ENCODE measurements around the gene SOX6.

The SOX6 gene

GRCh38 chr11:16312233-16312765 is 44.0 kb downstream of the SOX6 start:
- peak in 2 of 3 experiments; percentile 19 to 40 for DNase-seq

DNA sequence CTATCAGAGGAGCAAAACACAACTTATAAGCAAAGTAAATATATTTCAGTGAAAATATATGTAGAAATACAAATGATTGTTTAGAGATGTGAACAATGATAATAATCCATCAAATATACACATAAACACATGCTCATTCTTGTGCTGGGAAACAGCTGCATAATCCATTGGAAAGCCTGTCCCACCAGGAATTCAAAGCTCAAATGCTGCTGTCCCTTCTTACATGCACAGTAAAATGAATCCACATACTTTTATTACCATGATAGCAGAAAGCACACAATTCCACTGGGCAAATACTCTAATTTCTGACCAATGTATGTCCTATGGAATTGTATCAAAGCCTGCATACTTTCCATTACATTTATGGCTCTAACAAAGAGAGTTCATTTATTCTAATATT is 44.5 kb downstream of the SOX6 start:
- DNase-seq: no peak

DNA sequence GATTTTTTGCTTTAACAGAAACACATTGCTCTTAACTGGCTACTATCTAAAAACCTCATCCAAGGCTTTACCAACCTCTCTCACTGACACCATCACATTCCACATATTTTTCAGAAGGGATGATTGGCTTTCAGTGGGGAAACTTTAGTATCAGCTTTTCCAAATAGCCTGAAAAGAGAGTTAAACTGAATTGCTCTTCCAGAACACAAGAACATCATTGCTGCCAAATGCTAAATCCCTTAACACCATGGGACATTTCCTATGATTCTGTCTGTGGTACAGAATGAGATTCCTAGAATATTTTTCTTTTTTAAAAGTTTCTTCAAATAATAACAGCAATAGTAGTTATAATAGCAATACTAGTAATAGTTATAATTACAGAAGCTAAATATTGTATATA is 45.4 kb downstream of the SOX6 start:
- no peak for DNase-seq

DNA sequence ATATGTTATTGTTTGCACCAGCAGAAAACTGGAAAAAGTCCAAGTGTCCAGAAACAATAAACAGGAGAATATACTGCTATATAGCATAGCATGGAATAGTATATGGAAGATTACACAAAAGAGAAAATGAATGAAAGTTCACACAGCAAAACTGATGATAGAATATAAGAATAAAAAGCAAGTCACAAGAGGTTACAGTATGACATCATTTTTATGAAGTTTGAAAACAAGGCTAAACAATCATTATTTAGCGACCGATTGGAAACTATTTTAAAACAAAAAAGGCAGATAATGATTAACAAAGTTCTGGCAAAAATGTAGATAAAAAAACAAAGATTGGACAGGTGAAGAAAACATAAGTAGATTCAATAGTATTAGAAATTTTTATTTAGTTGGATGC is 47.1 kb downstream of the SOX6 start:
- DNase-seq: no peak

- DNase-seq: no peak
Measured at GRCh38 chr11:16301462-16301861, 54.9 kb downstream of the SOX6 start.

GRCh38 chr11:16299884-16300782 is 56.2 kb downstream of the SOX6 start:
- peak; percentile 50 to 88 (median 86) for DNase-seq

DNA sequence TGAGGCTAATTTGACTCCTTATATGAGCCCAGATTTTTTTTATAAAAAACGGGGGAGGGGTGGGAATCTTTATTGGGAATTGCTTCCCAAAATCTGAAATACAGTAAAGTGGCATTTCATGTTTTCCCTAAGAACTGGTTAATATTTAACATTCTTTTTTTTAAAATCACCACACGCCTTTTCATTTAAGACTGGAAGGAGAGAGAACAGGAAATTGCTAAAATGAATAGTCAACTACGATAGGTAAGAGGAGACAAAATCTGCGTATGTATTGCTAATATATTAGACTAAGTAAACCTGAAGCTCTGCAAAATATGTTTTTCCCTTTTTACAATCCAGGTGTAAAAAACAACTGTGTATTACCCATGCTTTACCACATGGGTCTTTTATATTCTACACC is 57.0 kb downstream of the SOX6 start:
- DNase-seq: no peak

- peak; percentile 12 to 69 (median 19) for DNase-seq
Measured at GRCh38 chr11:16297332-16297731, 59.0 kb downstream of the SOX6 start.

DNA sequence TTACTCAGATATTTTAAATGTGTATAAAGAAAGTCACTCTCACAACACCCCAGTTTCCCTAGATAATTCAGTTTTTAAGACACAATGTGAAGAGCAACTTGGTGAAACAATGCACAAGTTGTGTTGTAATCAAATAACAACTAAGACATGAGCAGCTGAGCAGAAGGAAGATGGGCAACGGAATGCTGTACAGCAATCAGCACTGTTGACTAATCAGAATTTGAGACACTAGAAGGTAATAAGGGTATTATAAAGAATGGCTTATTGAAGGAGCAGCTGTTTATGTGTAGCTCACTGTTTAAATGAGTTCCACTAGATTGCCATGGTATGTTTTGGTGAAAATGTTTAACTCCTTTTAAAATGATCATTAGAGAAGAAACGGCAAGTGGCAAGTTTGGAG is 60.1 kb downstream of the SOX6 start:
- DNase-seq: no peak

- peak in 1 of 3 experiments; percentile 24 for DNase-seq
Measured at GRCh38 chr11:16295592-16295991, 60.8 kb downstream of the SOX6 start.

- peak in 1 of 3 experiments; percentile 36 for DNase-seq
Measured at GRCh38 chr11:16293204-16293681, 63.1 kb downstream of the SOX6 start.

DNA sequence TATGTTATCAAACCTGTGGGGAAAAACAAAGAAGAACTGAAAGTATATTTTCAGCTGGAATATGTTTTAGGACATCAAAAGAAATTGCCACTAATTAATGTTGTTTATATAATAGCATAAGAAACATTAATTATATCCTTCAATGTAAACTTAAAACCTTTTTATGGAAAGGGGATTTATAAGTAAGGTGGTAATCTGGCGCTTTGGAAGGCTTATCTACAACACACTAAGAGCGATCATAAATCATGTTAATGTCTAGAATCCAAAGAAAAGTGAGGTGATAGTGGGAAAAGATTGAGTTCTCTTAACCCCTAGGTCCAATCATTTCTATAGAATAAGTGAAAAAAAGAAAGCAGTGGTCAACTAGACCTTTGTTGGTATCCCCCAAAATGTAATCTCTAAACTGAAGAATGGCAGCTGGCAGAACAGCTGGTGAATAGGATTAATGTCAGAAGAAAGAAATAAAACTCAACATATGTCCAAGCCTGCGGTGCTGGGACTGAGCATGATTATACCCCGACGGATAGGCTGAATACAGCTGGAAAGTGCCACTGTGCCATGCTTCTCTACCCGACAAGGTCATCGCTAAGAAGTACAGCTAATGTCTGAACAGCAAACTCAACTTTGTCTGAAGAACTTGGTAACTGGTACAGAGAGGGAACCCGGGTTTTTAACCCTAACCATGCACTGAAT is 64.0 kb downstream of the SOX6 start:
- peak in 1 of 3 experiments; percentile 42 for DNase-seq

DNA sequence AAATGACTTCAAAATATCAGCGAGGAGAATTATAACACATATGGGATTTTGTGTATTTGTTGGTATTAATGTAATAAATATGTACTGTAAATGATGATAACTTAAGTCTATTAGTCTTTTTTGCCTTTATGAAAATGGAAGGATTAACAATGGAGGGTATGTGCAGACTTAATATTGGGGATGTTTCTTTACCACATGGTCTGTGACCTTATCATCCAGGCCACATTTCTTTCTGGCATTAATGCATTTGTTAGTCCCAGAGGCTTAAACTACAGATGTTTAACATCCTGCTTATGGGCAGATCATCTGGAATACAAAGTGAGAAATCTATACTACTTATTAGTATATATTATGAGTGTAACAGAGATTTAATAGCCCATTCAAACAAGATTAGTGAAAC is 64.6 kb downstream of the SOX6 start:
- DNase-seq: peak in 1 of 3 experiments; percentile 46

- DNase-seq: no peak
Measured at GRCh38 chr11:16289541-16289940, 66.8 kb downstream of the SOX6 start.

- DNase-seq: no peak
Measured at GRCh38 chr11:16287630-16288280, 68.6 kb downstream of the SOX6 start.

DNA sequence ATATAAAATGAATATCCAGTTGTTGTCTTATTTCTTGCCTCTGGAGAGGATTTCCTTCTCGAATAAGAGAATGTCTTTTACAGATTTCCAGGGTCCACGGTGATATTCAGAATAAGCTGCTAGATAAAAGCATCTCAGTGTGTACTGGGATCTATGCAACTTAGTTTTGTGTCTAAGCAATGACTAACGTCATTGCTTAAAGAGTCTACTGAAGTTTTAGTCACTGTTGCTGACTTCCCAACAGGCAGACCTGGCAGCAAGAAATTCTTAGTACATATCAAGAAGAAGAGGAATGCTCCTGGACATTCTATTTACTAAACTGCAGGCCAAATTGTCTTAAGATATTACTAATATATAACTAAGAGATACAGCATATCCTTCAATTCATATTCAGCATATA is 70.3 kb downstream of the SOX6 start:
- DNase-seq: no peak

- DNase-seq: peak; percentile 89 to 99 (median 98)
Measured at GRCh38 chr11:16280256-16280682, 76.1 kb downstream of the SOX6 start.

- DNase-seq: no peak
Measured at GRCh38 chr11:16279524-16279923, 76.8 kb downstream of the SOX6 start.

DNA sequence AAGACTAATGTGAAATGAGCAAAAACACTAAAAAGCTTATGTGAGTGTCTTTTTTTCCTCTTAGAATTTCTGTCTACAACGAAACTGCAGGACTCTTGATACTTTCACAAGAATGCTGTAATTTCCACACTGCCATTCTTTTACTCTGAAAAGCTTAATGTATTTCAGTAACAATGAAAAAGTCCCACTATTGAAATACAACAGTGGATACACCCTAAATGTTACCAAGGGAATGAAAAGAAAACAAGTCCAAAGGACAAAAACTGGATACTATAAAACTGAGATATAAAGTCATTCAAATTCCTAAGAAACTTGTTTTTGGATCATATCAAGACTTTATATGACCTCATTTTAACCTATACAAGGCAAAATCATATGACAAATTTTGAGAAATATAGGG is 77.4 kb downstream of the SOX6 start:
- DNase-seq: no peak

- no peak for DNase-seq
Measured at GRCh38 chr11:16278273-16278672, 78.1 kb downstream of the SOX6 start.

DNA sequence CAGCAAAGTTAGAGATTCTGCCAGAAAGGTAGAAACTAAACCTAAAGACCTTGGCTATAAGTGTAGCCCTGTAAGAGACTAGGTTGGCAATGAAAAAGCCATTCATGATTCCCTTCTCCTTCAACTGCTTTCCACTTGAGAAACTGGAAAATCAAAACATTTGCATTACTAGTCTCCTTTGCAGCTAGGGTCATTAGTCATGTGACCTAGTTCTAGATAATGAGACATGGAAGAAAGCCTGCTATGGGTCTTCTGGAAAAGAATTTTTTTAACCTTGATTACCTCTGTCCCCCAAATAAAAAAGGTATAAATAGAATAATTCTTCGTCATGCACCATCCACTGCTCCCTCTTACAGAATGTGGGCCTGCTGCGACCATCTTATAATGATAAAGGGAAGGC is 80.1 kb downstream of the SOX6 start:
- DNase-seq: no peak

- no peak for DNase-seq
Measured at GRCh38 chr11:16271258-16271657, 85.1 kb downstream of the SOX6 start.

DNA sequence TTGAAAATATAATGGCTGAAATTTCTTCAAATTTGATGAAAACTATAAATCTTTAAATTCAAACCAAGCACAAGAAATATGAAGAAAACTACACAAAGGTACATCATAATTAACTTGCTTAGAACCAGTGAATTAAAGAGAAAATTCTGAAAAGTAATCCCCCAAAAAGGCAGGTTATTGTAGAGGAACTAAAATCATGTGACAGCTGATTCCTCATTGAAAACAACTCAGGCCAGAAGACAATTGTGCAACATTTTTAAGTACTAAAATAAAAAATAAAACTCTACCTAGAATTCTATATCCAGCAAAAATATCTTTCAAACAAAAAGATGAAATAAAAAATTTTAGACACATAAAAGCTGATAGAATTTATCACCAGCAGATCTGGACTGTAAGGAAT is 90.3 kb downstream of the SOX6 start:
- DNase-seq: no peak

Measured in NCI-H1417 (cell line).